ENCODE data around the gene HRK.
A peak's percentile ranks its signal among the peaks of the same experiment; 100 is the strongest.
"Not testable (repeated sequence)": the region's sequence is repeated elsewhere in the genome, so short reads cannot be mapped to it uniquely, and the experiment has no call there.

HRK gene

DNA sequence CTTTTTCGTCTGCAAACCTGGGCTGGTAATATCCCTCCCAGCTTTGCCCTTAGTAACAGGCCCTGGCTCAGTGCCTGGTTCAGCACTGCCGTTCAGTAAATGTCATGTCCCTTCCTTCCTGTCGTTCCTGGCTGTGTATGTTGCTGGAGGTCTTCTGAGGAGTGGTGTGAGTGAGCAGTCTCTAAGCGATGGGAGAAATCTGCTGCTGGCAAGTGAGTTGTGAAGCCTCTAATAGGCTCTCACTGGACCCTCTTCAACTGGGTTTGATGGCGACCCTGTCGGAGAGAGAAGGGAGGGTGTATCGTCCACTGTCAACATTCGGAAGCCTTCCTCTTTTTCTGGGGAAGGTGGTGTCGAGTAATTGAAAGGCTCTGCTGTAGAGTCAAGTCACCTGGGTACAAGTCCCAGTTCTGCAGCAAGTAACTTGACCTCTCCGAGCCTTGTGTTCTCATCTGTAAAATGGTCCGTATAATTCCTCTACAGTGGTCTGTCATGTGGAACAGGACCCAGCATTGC, 62.8 kb downstream of the HRK start:
- DNase-seq (ENCODE audit: low spot score) = peak; percentile 51

DNA sequence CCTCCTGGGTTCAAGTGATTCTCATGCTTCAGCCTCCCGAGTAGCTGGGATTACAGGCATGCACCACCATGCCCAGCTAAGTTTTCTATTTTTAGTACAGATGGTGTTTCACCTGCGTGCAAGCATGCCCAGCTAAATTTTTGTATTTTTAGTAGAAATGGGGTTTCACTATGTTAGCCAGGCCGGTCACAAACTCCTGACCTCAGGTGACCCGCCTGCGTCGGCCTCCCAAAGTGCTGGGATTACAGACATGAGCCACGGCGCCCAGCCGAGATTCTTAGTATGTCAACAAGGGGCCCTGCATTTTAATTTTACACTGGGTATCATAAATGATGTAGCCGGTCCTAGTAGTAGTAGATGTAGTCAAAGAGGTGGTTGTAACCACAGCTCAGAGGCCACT, 66.5 kb downstream of the HRK start:
- not testable (repeated sequence) for DNase-seq (ENCODE audit: low spot score)

DNA sequence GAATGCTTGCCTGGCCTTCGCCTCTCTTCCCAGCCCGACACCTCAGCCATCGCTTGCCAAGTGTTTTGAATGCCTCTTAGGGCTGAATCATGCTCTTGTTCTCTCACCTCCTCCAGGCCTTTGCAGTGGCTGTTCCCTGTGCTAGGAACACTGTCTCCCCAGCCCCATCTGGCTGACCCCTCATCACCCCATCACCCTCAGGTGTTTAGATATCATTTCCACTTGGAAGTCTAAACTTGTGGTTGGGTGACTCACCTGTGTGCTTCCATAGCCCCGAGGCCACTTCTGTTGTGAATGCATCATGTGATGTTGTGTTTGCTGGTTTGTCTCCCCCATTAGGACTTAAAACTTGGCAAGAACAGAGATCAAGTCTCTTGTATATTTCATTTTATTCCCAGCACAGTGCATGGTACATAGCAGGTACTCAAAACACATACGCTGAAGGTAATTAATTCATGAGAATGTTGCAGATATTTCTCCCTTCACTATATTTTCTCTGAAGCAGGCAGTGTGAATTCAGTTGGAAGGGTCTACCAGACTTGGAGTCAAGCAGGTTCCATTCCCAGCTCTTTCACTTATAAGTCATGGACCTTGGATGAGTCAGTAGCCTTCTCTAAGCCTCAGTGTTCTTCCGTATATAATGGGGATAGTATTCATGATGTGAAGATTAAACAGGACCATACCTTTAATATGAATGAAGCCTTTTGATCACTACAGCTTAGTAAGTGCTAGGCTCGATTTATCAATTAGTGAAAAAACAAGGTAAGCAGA, 67.8 kb downstream of the HRK start:
- no peak for DNase-seq (ENCODE audit: low spot score)

DNA sequence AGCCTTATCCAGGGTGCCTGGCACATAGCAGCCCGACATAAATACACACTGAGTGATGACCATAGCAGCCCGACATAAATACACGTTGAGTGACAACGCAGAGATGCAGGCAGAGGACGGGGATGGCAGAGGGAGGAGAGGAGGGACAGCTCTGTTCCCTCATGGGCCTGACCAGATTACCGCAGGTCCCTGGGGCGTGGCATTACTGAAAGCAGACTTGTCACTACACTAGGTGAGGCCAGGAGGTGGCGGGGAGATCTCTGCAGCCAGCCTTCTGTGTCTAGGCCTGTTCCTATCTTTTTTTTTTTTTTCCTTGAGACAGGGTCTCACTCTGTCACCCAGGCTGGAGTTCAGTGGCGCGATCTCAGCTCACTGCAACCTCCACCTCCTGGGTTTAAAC, 69.0 kb downstream of the HRK start:
- no peak for DNase-seq (ENCODE audit: low spot score)

DNA sequence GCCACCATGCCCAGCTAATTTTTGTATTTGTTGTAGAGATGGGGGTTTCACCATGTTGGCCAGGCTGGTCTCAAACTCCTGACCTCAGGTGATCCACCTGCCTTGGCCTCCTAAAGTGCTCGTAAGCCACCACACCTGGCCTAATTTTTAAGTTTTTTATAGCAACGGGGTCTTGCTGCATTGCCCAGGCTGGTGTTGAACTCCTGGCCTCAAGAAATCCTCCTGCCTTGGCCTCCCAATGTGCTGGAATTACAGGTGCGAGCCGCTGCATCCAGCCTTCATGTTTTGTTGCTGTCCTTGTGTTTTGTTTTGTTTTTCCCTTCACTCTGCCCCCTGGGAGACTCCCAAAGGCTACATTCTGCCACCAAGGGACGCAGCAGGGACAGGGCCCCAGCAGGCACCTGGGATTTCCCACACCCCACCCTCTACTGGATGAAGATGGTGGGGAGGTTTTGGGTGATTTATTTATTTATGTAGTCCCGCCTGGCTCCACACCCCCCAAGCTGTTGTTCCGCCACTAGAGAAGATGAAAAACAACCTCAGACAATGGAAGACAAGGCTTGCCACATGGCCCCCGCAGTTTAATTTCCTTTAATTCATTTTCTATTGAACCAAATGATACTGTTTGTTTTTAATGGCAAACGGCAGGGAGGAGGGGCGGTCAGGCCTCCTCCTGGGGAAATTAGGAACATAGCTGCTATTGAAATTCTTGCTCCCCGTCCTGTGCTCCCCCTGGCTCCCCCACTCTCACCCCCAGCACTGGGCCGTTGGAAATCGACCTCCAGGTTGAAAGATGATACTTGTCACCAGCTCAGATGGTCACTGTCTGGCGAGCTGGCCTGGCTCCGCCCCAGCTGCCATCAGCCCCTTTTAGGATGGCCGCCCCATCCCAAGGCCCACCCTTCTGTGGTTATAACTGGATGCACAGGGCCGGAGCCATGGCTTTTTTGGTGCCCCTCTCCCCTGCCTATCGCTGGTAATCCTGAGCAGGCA, 72.8 kb downstream of the HRK start:
- DNase-seq (ENCODE audit: low spot score) = no peak

DNA sequence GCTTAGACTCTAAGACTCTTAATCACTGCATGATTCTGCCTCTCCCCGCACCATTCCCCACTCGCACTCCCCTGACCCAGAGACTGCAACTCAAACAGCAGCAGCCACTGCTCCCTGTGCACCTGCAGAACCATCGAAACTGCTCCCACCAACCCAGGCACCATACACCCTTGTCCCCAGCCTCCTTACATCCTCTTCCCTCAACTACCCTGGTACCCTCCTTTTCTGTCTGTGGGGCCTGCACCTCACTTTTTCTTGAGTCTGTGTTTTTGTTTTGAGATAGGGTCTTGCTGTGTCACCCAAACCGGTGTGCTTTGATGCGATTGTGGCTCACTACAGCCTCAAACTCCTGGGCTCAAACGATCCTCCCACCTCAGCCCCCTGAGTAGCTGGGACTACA, 73.7 kb downstream of the HRK start:
- no peak for DNase-seq (ENCODE audit: low spot score)

DNA sequence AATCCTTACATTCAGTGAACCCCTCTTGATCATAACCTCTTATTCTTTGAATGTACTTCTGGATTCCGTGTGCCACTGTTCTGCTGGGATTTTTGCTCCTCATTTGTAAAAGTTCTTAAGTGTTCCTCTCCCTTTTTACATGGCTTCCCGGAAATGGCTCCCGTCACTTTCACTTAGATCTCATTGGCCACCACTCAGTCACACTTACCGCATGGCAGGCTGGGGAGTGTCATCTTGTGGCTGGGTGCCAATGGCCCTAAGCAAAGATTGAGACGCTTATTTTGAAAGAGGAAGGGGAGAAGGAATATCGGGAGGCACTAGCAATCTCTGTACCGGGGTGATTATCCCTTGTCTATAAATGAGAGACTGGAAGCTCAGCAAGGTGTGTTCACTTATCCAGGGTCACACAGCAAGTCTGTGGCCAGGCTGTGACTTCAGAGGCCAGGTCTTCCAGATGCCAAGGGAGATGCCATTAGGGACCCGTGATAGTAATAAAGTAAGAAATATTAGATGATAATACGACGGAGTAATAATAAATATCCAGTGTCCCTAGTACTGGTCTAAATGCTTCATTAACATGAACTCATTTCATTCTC, 74.3 kb downstream of the HRK start:
- no peak for DNase-seq (ENCODE audit: low spot score)

Data from cerebellar cortex (tissue), 1 donor.